HG03060 (cell line): ENCODE measurements around the gene MLYCD.
"Not testable (repeated sequence)": the region's sequence is repeated elsewhere in the genome, so short reads cannot be mapped to it uniquely, and the experiment has no call there.

Source experiments
- ATAC-seq: cut with Tn5 transposase; IDR thresholded peaks from one replicate; pipeline ENCODE4 v1.9.1; 2021; ENCODE audit warnings: low read depth, moderate number of reproducible peaks; ENCODE audit not compliant: unreplicated experiment

MLYCD gene

DNA sequence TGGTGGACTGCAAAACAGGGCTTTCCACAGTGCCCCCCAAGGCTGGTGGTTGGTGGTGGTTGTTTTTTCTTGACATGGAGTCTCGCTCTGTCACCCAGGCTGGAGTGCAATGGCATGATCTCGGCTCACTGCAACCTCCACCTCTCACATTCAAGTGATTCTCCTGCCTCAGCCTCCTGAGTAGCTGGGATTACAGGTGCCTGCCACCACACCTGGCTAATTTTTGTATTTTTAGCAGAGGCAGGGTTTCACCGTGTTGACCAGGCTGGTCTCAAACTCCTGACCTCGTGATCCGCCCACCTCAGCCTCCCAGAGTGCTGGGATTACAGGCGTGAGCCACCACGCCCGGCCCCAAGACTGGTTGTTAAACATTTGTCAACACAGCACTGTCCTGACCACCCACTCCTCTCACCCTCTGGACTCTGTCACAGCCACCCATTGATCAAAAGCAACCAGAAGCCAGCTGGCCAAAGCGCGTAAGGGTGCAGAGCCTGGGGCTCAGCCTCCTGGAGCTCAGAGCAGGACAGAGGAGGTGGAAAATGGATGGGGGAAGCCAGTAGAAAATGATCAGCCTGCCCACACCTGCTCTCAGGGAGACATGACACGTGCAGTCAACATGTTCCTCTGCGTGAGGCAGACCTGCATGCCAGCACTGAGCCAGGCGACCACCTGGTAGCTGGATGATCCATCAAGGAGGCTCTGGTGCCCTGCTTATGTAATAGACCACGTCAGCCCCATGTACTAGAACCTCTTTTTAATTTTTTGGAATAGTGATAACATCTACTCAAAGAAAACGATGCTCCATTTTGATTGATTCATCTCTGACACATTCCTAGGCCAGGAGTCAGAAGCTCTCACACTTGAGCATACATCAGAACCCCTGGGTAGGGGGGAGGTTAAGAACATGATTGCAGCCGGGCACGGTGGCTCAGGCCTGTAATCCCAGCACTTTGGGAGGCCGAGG, 39.3 kb downstream of the MLYCD start:
- no peak for ATAC-seq

DNA sequence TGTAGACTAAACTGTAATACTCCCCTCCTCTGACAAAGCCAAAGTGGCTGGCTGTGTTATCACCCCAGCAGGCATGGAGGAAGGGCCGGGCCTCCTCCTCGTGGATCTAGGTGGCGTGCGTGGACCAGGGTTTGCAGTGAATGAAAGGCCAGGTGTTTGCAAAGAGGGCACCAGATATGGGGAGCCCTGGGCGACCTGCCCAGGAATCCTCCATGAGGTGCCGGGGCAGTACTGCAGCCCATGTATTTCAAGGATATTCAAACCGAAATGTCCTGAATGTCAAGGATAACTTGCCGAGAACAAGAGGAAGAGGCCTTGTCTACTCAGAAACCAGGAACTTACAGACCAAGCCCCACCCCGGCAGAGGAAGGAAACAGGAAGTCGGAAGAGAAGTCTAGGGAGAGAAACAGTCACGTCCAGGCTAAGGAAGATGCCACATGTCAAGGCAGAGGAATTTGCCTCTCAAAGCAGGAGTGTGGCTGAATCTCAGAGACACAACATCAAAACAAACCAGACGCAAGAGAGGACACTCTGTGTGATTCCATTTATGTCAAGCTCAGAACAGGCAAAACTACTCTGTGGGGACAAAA, 40.4 kb downstream of the MLYCD start:
- ATAC-seq: no peak

DNA sequence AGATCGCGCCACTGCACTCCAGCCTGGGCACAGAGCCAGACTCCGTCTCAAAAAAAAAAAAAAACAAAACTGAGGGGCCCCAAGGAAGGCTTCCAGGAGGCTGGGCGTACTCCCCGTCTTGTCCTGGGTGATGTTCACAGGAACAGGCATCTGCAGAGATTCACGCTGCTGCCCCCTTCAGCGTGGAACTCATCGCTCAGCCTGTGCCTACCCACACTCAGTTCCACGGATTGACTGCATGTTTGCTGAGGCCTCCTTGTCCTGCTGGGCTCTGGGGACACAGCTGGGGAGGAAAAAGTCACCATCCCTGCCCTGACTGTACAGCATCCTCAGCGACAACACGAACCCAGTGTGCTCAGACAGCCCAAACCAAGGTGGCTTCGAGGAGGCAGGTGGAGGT, 41.2 kb downstream of the MLYCD start:
- ATAC-seq: no peak

- ATAC-seq: no peak
Observed at GRCh38 chr16:83940630-83941378, 41.9 kb downstream of the MLYCD start.

GRCh38 chr16:83941546-83941945, 42.6 kb downstream of the MLYCD start:
- ATAC-seq: not testable (repeated sequence)

- ATAC-seq: no peak
Observed at GRCh38 chr16:83942074-83942473, 43.2 kb downstream of the MLYCD start.

DNA sequence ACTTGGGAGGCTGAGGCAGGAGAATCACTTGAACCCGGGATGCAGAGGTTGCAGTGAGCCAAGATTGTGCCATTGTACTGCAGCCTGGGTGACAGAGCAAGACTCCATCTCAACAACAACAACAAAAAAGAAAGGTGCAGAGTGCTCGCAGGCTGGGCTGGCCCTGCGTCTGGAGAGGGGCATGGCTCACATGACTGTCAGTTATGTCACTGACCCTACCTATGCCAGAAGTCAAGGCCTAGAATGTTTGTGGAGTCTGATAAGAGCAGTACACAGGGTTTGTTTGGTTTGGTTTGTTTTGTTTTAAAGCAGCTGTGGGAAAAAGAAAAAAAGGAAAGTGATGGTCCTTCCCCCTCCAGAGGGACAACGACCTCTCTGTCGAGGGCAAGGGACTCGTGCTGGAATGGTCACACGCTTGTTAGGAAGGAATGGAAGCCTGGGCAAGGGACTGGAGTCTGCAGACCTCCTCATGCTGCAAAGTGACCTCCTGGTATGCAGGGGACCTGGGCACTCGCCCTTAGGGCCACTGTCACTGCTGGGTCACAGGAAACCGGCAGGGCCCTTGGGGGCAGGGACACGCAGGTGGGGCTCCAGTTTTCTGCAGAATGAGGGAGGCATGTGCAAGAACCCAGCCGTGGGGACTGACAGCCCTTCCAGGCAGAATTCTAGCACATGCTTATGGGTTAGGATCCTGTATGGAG, 44.0 kb downstream of the MLYCD start:
- ATAC-seq: no peak

GRCh38 chr16:83943516-83944050, 44.7 kb downstream of the MLYCD start:
- ATAC-seq: no peak

GRCh38 chr16:83945587-83945986, 46.7 kb downstream of the MLYCD start:
- ATAC-seq: no peak

GRCh38 chr16:83946154-83946780, 47.4 kb downstream of the MLYCD start:
- ATAC-seq: no peak

- no peak for ATAC-seq
Observed at GRCh38 chr16:83946781-83947566, 48.1 kb downstream of the MLYCD start.

GRCh38 chr16:83947642-83948234, 48.8 kb downstream of the MLYCD start:
- no peak for ATAC-seq

GRCh38 chr16:83948914-83949723, 50.2 kb downstream of the MLYCD start:
- no peak for ATAC-seq

GRCh38 chr16:83949724-83950001, 50.7 kb downstream of the MLYCD start:
- ATAC-seq: no peak

DNA sequence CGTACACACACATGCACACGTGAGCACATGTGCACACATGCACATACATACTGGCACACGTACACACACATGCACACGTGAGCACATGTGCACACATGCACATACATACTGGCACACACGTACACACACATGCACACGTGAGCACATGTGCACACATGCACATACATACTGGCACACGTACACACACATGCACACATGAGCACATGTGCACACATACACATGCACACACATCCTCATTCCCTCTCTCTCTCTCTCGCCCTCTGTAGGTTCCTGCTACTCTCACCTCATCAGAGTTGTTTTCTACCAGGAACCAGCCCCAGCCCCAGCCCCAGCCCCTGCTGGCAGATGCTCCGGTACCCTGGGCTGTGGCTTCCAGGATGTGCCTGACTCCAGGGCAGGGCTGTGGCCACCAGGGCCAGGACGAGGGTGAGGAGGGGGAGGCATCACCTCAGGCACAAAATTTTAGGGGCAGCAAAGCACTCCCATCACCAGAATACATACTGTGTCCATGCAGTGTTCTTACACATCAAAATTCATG, 52.0 kb downstream of the MLYCD start:
- ATAC-seq: not testable (repeated sequence)

DNA sequence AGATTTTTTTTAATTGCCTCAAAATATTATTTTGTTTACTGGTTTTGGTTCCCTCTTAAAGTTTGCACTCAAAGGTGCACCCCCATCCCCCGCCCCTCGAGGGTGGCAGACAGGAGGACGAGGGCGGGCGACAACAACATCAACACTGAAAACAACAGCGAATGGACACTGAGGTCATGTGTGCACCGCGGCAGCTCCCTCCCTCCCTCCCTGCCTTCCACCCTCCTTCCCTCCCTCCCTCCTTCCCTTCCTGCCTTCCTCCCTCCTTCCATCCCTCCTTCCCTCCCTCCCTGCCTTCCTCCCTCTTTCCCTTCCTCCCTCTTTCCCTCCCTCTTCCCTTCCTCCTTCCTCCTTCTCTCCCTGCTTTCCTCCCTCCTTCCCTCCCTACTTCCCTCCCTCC, 52.6 kb downstream of the MLYCD start:
- ATAC-seq: no peak

- ATAC-seq: no peak
Observed at GRCh38 chr16:83952587-83952939, 53.6 kb downstream of the MLYCD start.
